ENCODE measurements around the gene DDIT4. TPM values are rescaled to one million over a fixed set of nuclear protein-coding genes. Genes with fewer than 3 reads are reported as not detected.

The DDIT4 gene
- polyA plus RNA-seq, 1 donor from 2014 or later: 29.9 TPM

DNA sequence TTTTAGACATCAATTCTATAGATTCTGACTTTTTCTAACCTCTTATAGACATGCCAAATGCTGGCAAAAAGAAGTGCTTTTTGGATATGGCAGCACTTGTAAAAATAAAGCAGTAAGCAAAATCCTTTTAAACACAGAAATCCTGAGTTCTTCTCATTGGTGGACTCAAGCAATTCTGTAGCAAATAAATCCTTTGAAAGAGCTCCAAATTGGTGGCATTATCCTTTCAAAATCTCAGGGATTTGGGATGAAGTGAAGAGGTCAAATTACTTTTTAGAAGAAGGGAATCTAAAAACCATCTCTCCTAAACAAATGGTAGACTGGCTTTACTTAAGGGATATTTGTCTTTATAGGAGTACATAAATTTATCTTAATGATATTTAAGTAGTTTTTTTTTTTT lies 40.1 kb upstream of the DDIT4 start:
- H3F3A ChIP-seq (ENCODE audit: insufficient read depth, low read length, poor library complexity, severe bottlenecking): no peaks in the 10 kb centered on the region
- no peaks in the 10 kb centered on the region for H3K9me2 ChIP-seq (ENCODE audit: insufficient read depth, low read length)
- no peaks in the 10 kb centered on the region for H3K27me3 ChIP-seq (ENCODE audit: insufficient read depth, low read depth, low read length)
- H3K9me3 ChIP-seq (ENCODE audit: low read length): no peaks in the 10 kb centered on the region
- H2AFZ ChIP-seq (ENCODE audit: low read depth, low read length): no peak overlapping the region
- no peak overlapping the region for H3K4me2 ChIP-seq (ENCODE audit: low read length)
- no peak overlapping the region for H3K27ac ChIP-seq (ENCODE audit: low read length)
- H3K79me2 ChIP-seq (replicated peaks; ENCODE audit: insufficient read depth, low read length): no peaks in the 10 kb centered on the region
- H3K36me3 ChIP-seq (ENCODE audit: insufficient read depth, low read length): peaks cover 12% of the 10 kb centered on the region
- no peak for TF ChIP-seq RAD21 (conservative IDR thresholded peaks at IDR 0.05)
- no peaks in the 10 kb centered on the region for H4K20me1 ChIP-seq (ENCODE audit: insufficient read depth)
- H3K4me3 ChIP-seq (ENCODE audit: low read length): no peak overlapping the region
- H3K9ac ChIP-seq (ENCODE audit: low read length): no peak overlapping the region

DNA sequence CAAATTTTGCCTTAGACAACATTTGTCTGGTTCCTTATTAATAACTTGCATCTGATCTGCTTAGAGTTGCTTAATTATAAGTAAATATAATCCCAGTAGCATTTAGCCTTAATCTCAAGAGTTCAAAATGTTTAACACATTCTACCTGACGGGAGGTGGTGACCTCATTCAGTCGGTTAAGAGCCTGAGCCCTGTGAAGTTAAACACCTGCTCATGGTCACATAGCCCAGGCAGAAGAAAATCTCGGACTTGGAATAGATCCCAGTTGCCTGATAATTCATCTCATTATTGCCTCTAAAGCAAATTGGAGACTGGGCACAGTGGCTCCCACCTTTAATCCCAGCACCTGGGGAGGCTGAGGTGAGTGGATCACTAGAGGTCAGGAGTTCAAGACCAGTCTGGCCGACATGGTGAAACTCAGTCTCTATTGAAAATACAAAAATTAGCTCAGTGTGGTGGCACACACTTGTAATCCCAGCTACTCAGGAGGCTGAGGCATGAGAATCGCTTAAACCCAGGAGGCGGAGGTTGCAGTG lies 39.1 kb upstream of the DDIT4 start:
- Histone ChIP-seq H3K4me2 (ENCODE audit: low read length) (no peak overlapping the region), H3K27ac (ENCODE audit: low read length) (no peak overlapping the region), H3K9ac (ENCODE audit: low read length) (no peak overlapping the region), H2AFZ (ENCODE audit: low read depth, low read length) (no peak overlapping the region), H3K36me3 (ENCODE audit: insufficient read depth, low read length) (peaks cover 12% of the 10 kb centered on the region), H4K20me1 (ENCODE audit: insufficient read depth) (no peaks in the 10 kb centered on the region), H3K4me3 (ENCODE audit: low read length) (no peak overlapping the region), H3F3A (ENCODE audit: insufficient read depth, low read length, poor library complexity, severe bottlenecking) (no peaks in the 10 kb centered on the region), H3K27me3 (ENCODE audit: insufficient read depth, low read depth, low read length) (no peaks in the 10 kb centered on the region), H3K9me2 (ENCODE audit: insufficient read depth, low read length) (no peaks in the 10 kb centered on the region), H3K79me2 (replicated peaks; ENCODE audit: insufficient read depth, low read length) (no peaks in the 10 kb centered on the region), H3K9me3 (ENCODE audit: low read length) (no peaks in the 10 kb centered on the region)
- TF ChIP-seq RAD21 (conservative IDR thresholded peaks at IDR 0.05): no peak
- TF ChIP-seq MXI1 (conservative IDR thresholded peaks at IDR 0.05; ENCODE audit: poor library complexity, severe bottlenecking): no peak
- TF ChIP-seq, protein P1, sequence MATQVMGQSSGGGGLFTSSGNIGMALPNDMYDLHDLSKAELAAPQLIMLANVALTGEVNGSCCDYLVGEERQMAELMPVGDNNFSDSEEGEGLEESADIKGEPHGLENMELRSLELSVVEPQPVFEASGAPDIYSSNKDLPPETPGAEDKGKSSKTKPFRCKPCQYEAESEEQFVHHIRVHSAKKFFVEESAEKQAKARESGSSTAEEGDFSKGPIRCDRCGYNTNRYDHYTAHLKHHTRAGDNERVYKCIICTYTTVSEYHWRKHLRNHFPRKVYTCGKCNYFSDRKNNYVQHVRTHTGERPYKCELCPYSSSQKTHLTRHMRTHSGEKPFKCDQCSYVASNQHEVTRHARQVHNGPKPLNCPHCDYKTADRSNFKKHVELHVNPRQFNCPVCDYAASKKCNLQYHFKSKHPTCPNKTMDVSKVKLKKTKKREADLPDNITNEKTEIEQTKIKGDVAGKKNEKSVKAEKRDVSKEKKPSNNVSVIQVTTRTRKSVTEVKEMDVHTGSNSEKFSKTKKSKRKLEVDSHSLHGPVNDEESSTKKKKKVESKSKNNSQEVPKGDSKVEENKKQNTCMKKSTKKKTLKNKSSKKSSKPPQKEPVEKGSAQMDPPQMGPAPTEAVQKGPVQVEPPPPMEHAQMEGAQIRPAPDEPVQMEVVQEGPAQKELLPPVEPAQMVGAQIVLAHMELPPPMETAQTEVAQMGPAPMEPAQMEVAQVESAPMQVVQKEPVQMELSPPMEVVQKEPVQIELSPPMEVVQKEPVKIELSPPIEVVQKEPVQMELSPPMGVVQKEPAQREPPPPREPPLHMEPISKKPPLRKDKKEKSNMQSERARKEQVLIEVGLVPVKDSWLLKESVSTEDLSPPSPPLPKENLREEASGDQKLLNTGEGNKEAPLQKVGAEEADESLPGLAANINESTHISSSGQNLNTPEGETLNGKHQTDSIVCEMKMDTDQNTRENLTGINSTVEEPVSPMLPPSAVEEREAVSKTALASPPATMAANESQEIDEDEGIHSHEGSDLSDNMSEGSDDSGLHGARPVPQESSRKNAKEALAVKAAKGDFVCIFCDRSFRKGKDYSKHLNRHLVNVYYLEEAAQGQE (IDR thresholded peaks at IDR 0.05; ENCODE audit: borderline replicate concordance): no peak
- TF ChIP-seq EP300 (conservative IDR thresholded peaks at IDR 0.05; ENCODE audit: poor library complexity, severe bottlenecking): no peak
- TF ChIP-seq, protein P2, sequence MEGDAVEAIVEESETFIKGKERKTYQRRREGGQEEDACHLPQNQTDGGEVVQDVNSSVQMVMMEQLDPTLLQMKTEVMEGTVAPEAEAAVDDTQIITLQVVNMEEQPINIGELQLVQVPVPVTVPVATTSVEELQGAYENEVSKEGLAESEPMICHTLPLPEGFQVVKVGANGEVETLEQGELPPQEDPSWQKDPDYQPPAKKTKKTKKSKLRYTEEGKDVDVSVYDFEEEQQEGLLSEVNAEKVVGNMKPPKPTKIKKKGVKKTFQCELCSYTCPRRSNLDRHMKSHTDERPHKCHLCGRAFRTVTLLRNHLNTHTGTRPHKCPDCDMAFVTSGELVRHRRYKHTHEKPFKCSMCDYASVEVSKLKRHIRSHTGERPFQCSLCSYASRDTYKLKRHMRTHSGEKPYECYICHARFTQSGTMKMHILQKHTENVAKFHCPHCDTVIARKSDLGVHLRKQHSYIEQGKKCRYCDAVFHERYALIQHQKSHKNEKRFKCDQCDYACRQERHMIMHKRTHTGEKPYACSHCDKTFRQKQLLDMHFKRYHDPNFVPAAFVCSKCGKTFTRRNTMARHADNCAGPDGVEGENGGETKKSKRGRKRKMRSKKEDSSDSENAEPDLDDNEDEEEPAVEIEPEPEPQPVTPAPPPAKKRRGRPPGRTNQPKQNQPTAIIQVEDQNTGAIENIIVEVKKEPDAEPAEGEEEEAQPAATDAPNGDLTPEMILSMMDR (IDR thresholded peaks at IDR 0.05; ENCODE audit: poor library complexity, severe bottlenecking): no peak
- TF ChIP-seq EZH2 (IDR thresholded peaks at IDR 0.05; ENCODE audit: borderline replicate concordance, insufficient read depth, low read length, poor library complexity, severe bottlenecking): no peak
- TF ChIP-seq POLR2AphosphoS5 (IDR thresholded peaks at IDR 0.05): no peak
- TF ChIP-seq TAF1 (IDR thresholded peaks at IDR 0.05; ENCODE audit: low read depth): no peak
- TF ChIP-seq SMC3 (conservative IDR thresholded peaks at IDR 0.05; ENCODE audit: poor library complexity): no peak

Data from neural cell (in vitro differentiated cells).